Bronchial epithelial cell (primary cell): ENCODE results near the gene ZNF467. TPM values are rescaled to one million over a fixed set of nuclear protein-coding genes. Genes with fewer than 3 reads are reported as not detected.
A peak's percentile ranks its signal among the peaks of the same experiment; 100 is the strongest.

Experiments used
- DNase-seq: peaks from one replicate; pipeline ENCODE4 v3.0.0-alpha.2; 2010; ENCODE audit warnings: low read depth
- FAIRE-seq: peaks from 2 replicates; lab custom pipeline; 2011; peaks lifted over from hg19 to GRCh38; lab: Jason Lieb, UNC
- H3K27me3 ChIP-seq: 2 replicates; pipeline ENCODE4 v1.5.1; 2011; ENCODE audit warnings: low read length; ENCODE audit not compliant: control insufficient read depth, insufficient read depth
- H3K36me3 ChIP-seq: 2 replicates; pipeline ENCODE4 v1.5.1; 2011; ENCODE audit warnings: low read length; ENCODE audit not compliant: control insufficient read depth, insufficient read depth
- H3K4me3 ChIP-seq: 2 replicates; pipeline ENCODE4 v1.5.1; 2011; ENCODE audit warnings: mild to moderate bottlenecking, low read depth, low read length, control low read depth
- CTCF ChIP-seq: IDR thresholded peaks from 2 replicates; pipeline ENCODE4 v1.5.1; 2011; ENCODE audit warnings: mild to moderate bottlenecking, moderate library complexity, low read length, control low read depth, inconsistent platforms; ENCODE audit not compliant: insufficient read depth, severe bottlenecking
- total RNA-seq: library from RNA; depleted of rRNA; stranded (reverse); fragments of >200 nt; gene quantifications from 2 replicates; pipeline ENCODE4 v1.2.1, GENCODE V29; 2014

ZNF467 gene
- total RNA-seq, 1 donor from 2014 or later = 0.26 TPM

- Histone ChIP-seq H3K36me3 (peaks cover 29% of the 10 kb centered on the region), H3K27me3 (no peaks in the 10 kb centered on the region), H3K4me3 (no peak overlapping the region)
- no peak for DNase-seq
- FAIRE-seq = no peak
- no peak for TF ChIP-seq CTCF
These were observed 50.2 kb downstream of the ZNF467 start for GRCh38 chr7:149723082-149723767.

GRCh38 chr7:149722356-149722957 lies 50.9 kb downstream of the ZNF467 start:
- no peak for DNase-seq
- no peaks in the 10 kb centered on the region for H3K27me3 ChIP-seq
- FAIRE-seq = no peak
- H3K36me3 ChIP-seq = peaks cover 27% of the 10 kb centered on the region
- no peak overlapping the region for H3K4me3 ChIP-seq
- no peak for TF ChIP-seq CTCF

- FAIRE-seq (peak; percentile 83), DNase-seq (no peak)
- peaks cover 27% of the 10 kb centered on the region for H3K36me3 ChIP-seq
- H3K27me3 ChIP-seq = no peaks in the 10 kb centered on the region
- H3K4me3 ChIP-seq = no peak overlapping the region
- TF ChIP-seq CTCF = no peak
These were observed 52.2 kb downstream of the ZNF467 start for GRCh38 chr7:149721084-149721601.

GRCh38 chr7:149720372-149721083 lies 52.9 kb downstream of the ZNF467 start:
- TF ChIP-seq CTCF = no peak
- no peak for DNase-seq
- peaks cover 24% of the 10 kb centered on the region for H3K36me3 ChIP-seq
- no peaks in the 10 kb centered on the region for H3K27me3 ChIP-seq
- no peak overlapping the region for H3K4me3 ChIP-seq
- no peak for FAIRE-seq

- TF ChIP-seq CTCF = no peak
- Histone ChIP-seq H3K4me3 (no peak overlapping the region), H3K27me3 (no peaks in the 10 kb centered on the region), H3K36me3 (peaks cover 20% of the 10 kb centered on the region)
- FAIRE-seq = no peak
- DNase-seq = no peak
These were observed 53.5 kb downstream of the ZNF467 start for GRCh38 chr7:149719912-149720335.
